Caco-2 (cell line): Measurements from ENCODE around the gene KRTAP20-2. TPM values are rescaled to one million over a fixed set of nuclear protein-coding genes. Genes with fewer than 3 reads are reported as not detected.

Experiments used
- BruUV-seq: library from RNA; stranded (reverse); fragments of 400-500 nt; replicated peaks from 2 replicates; lab custom pipeline; 2021; lab: Mats Ljungman, UMichigan
- CTCF ChIA-PET: fragments of 300-600 bp; sonication (Branson Sonifier 250); formaldehyde crosslinking; loops from one replicate; lab custom pipeline; 2022; ENCODE audit warnings: antibody characterized with exemption; lab: Charles Lee
- POLR2A ChIA-PET: fragments of 300-600 bp; sonication (Branson Sonifier 250); formaldehyde crosslinking; loops from one replicate; lab custom pipeline; 2022; ENCODE audit warnings: antibody characterized with exemption; lab: Charles Lee
- DNase-seq, 2 experiments: peaks; one replicate each; pipeline versions ENCODE4 v3.0.0 to v3.0.0-alpha.2; 2020 to 2022
- H3K27me3 ChIP-seq: replicated peaks from 2 replicates; pipeline ENCODE4 v1.6.0; 2011; ENCODE audit warnings: low read length; ENCODE audit not compliant: control insufficient read depth, insufficient read depth
- H3K36me3 ChIP-seq: 2 replicates; pipeline ENCODE4 v1.5.1; 2011; ENCODE audit warnings: low read length; ENCODE audit not compliant: control insufficient read depth, insufficient read depth
- H3K4me1 ChIP-seq: fragments of 250-450 bp; sonication (Bioruptor Pico); 2 replicates; pipeline ENCODE4 v1.5.1; 2020; ENCODE audit warnings: mild to moderate bottlenecking
- H3K4me3 ChIP-seq: 2 replicates; pipeline ENCODE4 v1.5.1; 2011; ENCODE audit warnings: low read depth, mild to moderate bottlenecking, control low read depth, low read length
- H3K9me3 ChIP-seq: fragments of 250-450 bp; sonication (Bioruptor Pico); 2 replicates; pipeline ENCODE4 v1.5.1; 2020; ENCODE audit warnings: mild to moderate bottlenecking, moderate library complexity
- H3K27ac Mint-ChIP-seq: one replicate; pipeline ENCODE4 v1.8.0; 2022; ENCODE audit warnings: mixed read lengths; ENCODE audit not compliant: unreplicated experiment
- H3K27me3 Mint-ChIP-seq: one replicate; pipeline ENCODE4 v1.8.0; 2022; ENCODE audit warnings: mixed read lengths; ENCODE audit not compliant: insufficient read depth, unreplicated experiment
- H3K36me3 Mint-ChIP-seq: one replicate; pipeline ENCODE4 v1.8.0; 2022; ENCODE audit warnings: mild to moderate bottlenecking, mixed read lengths; ENCODE audit not compliant: insufficient read depth, unreplicated experiment
- H3K4me1 Mint-ChIP-seq: one replicate; pipeline ENCODE4 v1.8.0; 2022; ENCODE audit warnings: low read depth, mixed read lengths; ENCODE audit not compliant: unreplicated experiment
- H3K4me3 Mint-ChIP-seq: one replicate; pipeline ENCODE4 v1.8.0; 2022; ENCODE audit warnings: mild to moderate bottlenecking, moderate library complexity, mixed read lengths; ENCODE audit not compliant: unreplicated experiment
- H3K9me3 Mint-ChIP-seq: one replicate; pipeline ENCODE4 v1.8.0; 2022; ENCODE audit warnings: mixed read lengths; ENCODE audit not compliant: unreplicated experiment
- CTCF ChIP-seq, 2 experiments: fragments of 200-600 bp in 1 of 2; IDR thresholded peaks; 1 replicate in 1 of 2; 2 replicates in 1 of 2; pipeline versions ENCODE4 v1.5.1 to v1.8.0; 2011 to 2022; ENCODE audit warnings: antibody characterized with exemption in 1 of 2, control low read depth in 1 of 2, inconsistent platforms in 1 of 2, low read depth in 1 of 2, low read length in 1 of 2, mild to moderate bottlenecking in 1 of 2, moderate library complexity in 1 of 2; ENCODE audit not compliant: insufficient read depth in 1 of 2, severe bottlenecking in 1 of 2, unreplicated experiment in 1 of 2
- intact Hi-C: fragments of 100-400 bp; cut with micrococcal nuclease; formaldehyde crosslinking; loops from one replicate; pipeline ENCODE4 v1.10.0; 2022; ENCODE audit not compliant: unreplicated experiment
- total RNA-seq: library from RNA; stranded (reverse); gene quantifications from 2 replicates; pipeline ENCODE4 v1.2.3, GENCODE V29; 2022

KRTAP20-2 gene
- total RNA-seq, 1 experiment from 2014 or later, result not detected

GRCh38 chr21:30680586-30680985 is 45.6 kb downstream of the KRTAP20-2 start:
- DNase-seq, result no peak
- H3K27me3 ChIP-seq, result no peaks in the 10 kb centered on the region
- no peaks in the 10 kb centered on the region for H3K36me3 ChIP-seq
- intact Hi-C loops, result no loop called here
- Mint-ChIP-seq H3K27me3 (peaks cover 14% of the 10 kb centered on the region), H3K36me3 (no peaks in the 10 kb centered on the region), H3K27ac (no peak overlapping the region), H3K4me3 (no peak overlapping the region), H3K9me3 (no peaks in the 10 kb centered on the region), H3K4me1 (no peaks in the 10 kb centered on the region)
- H3K9me3 ChIP-seq, result no peaks in the 10 kb centered on the region
- no peak for TF ChIP-seq CTCF (IDR thresholded peaks at IDR 0.05; ENCODE audit: insufficient read depth in 1 of 2, low read depth in 1 of 2, low read length in 1 of 2, severe bottlenecking in 1 of 2, unreplicated experiment in 1 of 2)
- ChIA-PET POLR2A (no interaction called here), CTCF (no interaction called here)
- no TSS peak for BruUV-seq
- no peaks in the 10 kb centered on the region; the same call in 1 of the 2 replicates for H3K4me1 ChIP-seq
- H3K4me3 ChIP-seq, result no peak overlapping the region

- Histone ChIP-seq H3K36me3 (no peaks in the 10 kb centered on the region), H3K4me3 (no peak overlapping the region), H3K27me3 (no peaks in the 10 kb centered on the region), H3K4me1 (no peaks in the 10 kb centered on the region), H3K9me3 (no peaks in the 10 kb centered on the region)
- CTCF ChIA-PET, result no interaction called here
- no peak for DNase-seq
- H3K27ac Mint-ChIP-seq, result no peak overlapping the region
- BruUV-seq, result no TSS peak
- no peaks in the 10 kb centered on the region for H3K9me3 Mint-ChIP-seq
- no peak overlapping the region for H3K4me3 Mint-ChIP-seq
- no peaks in the 10 kb centered on the region for H3K4me1 Mint-ChIP-seq
- intact Hi-C loops, result no loop called here
- no peak for TF ChIP-seq CTCF (IDR thresholded peaks at IDR 0.05; ENCODE audit: insufficient read depth in 1 of 2, low read depth in 1 of 2, low read length in 1 of 2, severe bottlenecking in 1 of 2, unreplicated experiment in 1 of 2)
- H3K36me3 Mint-ChIP-seq, result no peaks in the 10 kb centered on the region
- peaks cover 11% of the 10 kb centered on the region for H3K27me3 Mint-ChIP-seq
- POLR2A ChIA-PET, result no interaction called here
These were observed 49.5 kb downstream of the KRTAP20-2 start for GRCh38 chr21:30684506-30684905.

Other genes starting within 250 kb of the KRTAP20-2 start
- gene KRTAP13-1, start 239.2 kb upstream of the KRTAP20-2 start, total RNA-seq, result not detected in 2 replicates
- gene KRTAP13-3, start 209.3 kb upstream of the KRTAP20-2 start, total RNA-seq, result not detected in 2 replicates
- not detected in 2 replicates for gene KRTAP13-4, start 205.0 kb upstream of the KRTAP20-2 start, total RNA-seq
- not detected in 2 replicates for gene KRTAP15-1, start 194.9 kb upstream of the KRTAP20-2 start, total RNA-seq
- not detected in 2 replicates for gene KRTAP19-1, start 154.8 kb upstream of the KRTAP20-2 start, total RNA-seq
- not detected in 2 replicates for gene KRTAP19-2, start 147.8 kb upstream of the KRTAP20-2 start, total RNA-seq
- not detected in 2 replicates for gene KRTAP19-3, start 143.2 kb upstream of the KRTAP20-2 start, total RNA-seq
- not detected in 2 replicates for gene KRTAP19-4, start 138.0 kb upstream of the KRTAP20-2 start, total RNA-seq
- gene KRTAP19-5, start 133.1 kb upstream of the KRTAP20-2 start, total RNA-seq, result not detected in 2 replicates
- gene KRTAP19-6, start 93.3 kb upstream of the KRTAP20-2 start, total RNA-seq, result not detected in 2 replicates
- not detected in 2 replicates for gene KRTAP19-7, start 73.9 kb upstream of the KRTAP20-2 start, total RNA-seq
- gene KRTAP22-2, start 44.8 kb upstream of the KRTAP20-2 start, total RNA-seq, result not detected in 2 replicates
- not detected in 2 replicates for gene KRTAP6-3, start 42.8 kb upstream of the KRTAP20-2 start, total RNA-seq
- not detected in 2 replicates for gene KRTAP6-2, start 36.3 kb upstream of the KRTAP20-2 start, total RNA-seq
- gene KRTAP22-1, start 34.1 kb upstream of the KRTAP20-2 start, total RNA-seq, result not detected in 2 replicates
- not detected in 2 replicates for gene KRTAP6-1, start 21.3 kb upstream of the KRTAP20-2 start, total RNA-seq
- not detected in 2 replicates for gene KRTAP20-1, start 18.8 kb upstream of the KRTAP20-2 start, total RNA-seq
- not detected in 2 replicates for gene KRTAP20-4, start 14.6 kb upstream of the KRTAP20-2 start, total RNA-seq
- not detected in 2 replicates for gene KRTAP20-3, start 7.7 kb downstream of the KRTAP20-2 start, total RNA-seq
- gene KRTAP21-3, start 83.6 kb downstream of the KRTAP20-2 start, total RNA-seq, result not detected in 2 replicates
- not detected in 2 replicates for gene KRTAP21-2, start 112.1 kb downstream of the KRTAP20-2 start, total RNA-seq
- not detected in 2 replicates for gene KRTAP21-1, start 120.2 kb downstream of the KRTAP20-2 start, total RNA-seq
- not detected in 2 replicates for gene KRTAP8-1, start 178.1 kb downstream of the KRTAP20-2 start, total RNA-seq
- not detected in 2 replicates for gene KRTAP7-1, start 194.6 kb downstream of the KRTAP20-2 start, total RNA-seq
- not detected in 2 replicates for gene KRTAP11-1, start 246.4 kb downstream of the KRTAP20-2 start, total RNA-seq